ENCODE results near the gene EDNRA. TPM values are rescaled to one million over a fixed set of nuclear protein-coding genes. Genes with fewer than 3 reads are reported as not detected.

EDNRA gene
- total RNA-seq, 4 donors from 2014 or later: 12.7 to 25.5 (median 19.4) TPM

DNA sequence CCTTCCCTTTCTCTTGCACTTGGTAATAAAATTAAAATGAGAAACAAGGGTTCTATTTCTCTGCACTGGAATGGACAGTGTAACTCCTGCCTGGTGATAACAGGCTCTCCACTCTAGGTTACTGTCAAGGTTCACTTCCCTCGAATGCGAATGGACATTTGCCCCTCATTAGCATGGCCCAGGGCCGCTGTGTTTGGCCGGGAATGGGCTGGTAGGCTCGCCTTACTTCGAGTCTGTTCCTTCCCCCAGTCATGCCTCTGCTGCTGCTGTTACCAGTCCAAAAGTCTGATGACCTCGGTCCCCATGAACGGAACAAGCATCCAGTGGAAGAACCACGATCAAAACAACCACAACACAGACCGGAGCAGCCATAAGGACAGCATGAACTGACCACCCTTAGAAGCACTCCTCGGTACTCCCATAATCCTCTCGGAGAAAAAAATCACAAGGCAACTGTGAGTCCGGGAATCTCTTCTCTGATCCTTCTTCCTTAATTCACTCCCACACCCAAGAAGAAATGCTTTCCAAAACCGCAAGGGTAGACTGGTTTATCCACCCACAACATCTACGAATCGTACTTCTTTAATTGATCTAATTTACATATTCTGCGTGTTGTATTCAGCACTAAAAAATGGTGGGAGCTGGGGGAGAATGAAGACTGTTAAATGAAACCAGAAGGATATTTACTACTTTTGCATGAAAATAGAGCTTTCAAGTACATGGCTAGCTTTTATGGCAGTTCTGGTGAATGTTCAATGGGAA lies 61.5 kb downstream of the EDNRA start:
- TF ChIP-seq, protein P1, sequence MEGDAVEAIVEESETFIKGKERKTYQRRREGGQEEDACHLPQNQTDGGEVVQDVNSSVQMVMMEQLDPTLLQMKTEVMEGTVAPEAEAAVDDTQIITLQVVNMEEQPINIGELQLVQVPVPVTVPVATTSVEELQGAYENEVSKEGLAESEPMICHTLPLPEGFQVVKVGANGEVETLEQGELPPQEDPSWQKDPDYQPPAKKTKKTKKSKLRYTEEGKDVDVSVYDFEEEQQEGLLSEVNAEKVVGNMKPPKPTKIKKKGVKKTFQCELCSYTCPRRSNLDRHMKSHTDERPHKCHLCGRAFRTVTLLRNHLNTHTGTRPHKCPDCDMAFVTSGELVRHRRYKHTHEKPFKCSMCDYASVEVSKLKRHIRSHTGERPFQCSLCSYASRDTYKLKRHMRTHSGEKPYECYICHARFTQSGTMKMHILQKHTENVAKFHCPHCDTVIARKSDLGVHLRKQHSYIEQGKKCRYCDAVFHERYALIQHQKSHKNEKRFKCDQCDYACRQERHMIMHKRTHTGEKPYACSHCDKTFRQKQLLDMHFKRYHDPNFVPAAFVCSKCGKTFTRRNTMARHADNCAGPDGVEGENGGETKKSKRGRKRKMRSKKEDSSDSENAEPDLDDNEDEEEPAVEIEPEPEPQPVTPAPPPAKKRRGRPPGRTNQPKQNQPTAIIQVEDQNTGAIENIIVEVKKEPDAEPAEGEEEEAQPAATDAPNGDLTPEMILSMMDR (IDR thresholded peaks at IDR 0.05): no peak
- no peak for TF ChIP-seq EP300 (IDR thresholded peaks at IDR 0.05)
- no peak for DNase-seq (ENCODE audit: low spot score in 2 of 2)
- 86 to 90% methylated on average over 17 of the region's 17 CpGs for WGBS, 2 donors
- H3K27me3 ChIP-seq: no peaks in the 10 kb centered on the region
- H3K4me3 ChIP-seq: no peak overlapping the region
- no peaks in the 10 kb centered on the region for H3K36me3 ChIP-seq
- no peak overlapping the region for H3K27ac ChIP-seq
- no peaks in the 10 kb centered on the region for H3K9me3 ChIP-seq
- no peaks in the 10 kb centered on the region for H3K4me1 ChIP-seq

DNA sequence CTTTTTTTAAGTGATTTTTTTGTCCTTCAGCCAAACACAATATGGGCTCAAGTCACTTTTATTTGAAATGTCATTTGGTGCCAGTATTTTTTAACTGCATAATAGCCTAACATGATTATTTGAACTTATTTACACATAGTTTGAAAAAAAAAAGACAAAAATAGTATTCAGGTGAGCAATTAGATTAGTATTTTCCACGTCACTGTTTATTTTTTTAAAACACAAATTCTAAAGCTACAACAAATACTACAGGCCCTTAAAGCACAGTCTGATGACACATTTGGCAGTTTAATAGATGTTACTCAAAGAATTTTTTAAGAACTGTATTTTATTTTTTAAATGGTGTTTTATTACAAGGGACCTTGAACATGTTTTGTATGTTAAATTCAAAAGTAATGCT lies 62.1 kb downstream of the EDNRA start:
- no peaks in the 10 kb centered on the region for H3K4me1 ChIP-seq
- no peak overlapping the region for H3K4me3 ChIP-seq
- H3K27me3 ChIP-seq: no peaks in the 10 kb centered on the region
- no peaks in the 10 kb centered on the region for H3K36me3 ChIP-seq
- H3K9me3 ChIP-seq: no peaks in the 10 kb centered on the region
- no peak for TF ChIP-seq POLR2A (IDR thresholded peaks at IDR 0.05)
- TF ChIP-seq, protein P1 (IDR thresholded peaks at IDR 0.05): no peak
- TF ChIP-seq EP300 (IDR thresholded peaks at IDR 0.05): no peak
- H3K27ac ChIP-seq: no peak overlapping the region
- 51 to 54% methylated on average over 1 of the region's 1 CpG for WGBS, 2 donors
- no peak for DNase-seq (ENCODE audit: low spot score in 2 of 2)

DNA sequence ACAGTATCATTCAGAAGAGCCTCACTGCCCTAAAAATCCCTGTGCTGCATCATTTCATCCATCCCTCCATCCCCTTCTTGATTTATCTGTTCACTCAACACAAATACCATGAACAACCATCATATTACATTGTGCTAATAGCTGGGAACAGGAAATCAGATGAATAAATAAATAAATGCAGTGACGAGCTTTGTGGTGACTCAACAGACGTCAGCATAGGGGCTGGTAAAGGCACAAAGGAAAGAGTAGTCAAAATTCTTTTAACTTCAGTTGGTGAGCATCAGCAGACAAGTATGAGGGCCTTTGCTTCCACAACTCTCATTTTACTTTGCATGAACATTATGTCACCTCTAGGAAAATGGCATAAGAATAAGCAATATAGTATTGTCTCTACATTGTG lies 65.5 kb downstream of the EDNRA start:
- Histone ChIP-seq H3K27ac (no peak overlapping the region), H3K27me3 (no peaks in the 10 kb centered on the region), H3K4me1 (peaks cover 0 to 9% (median 0%) of the 10 kb centered on the region in 4 donors), H3K4me3 (no peak overlapping the region), H3K9me3 (no peaks in the 10 kb centered on the region), H3K36me3 (no peaks in the 10 kb centered on the region)
- WGBS, 2 donors: 51 to 67% methylated on average over 2 of the region's 2 CpGs
- TF ChIP-seq EP300 (IDR thresholded peaks at IDR 0.05): no peak
- TF ChIP-seq, protein P1 (IDR thresholded peaks at IDR 0.05): no peak
- TF ChIP-seq POLR2A (IDR thresholded peaks at IDR 0.05): no peak
- no peak for DNase-seq (ENCODE audit: low spot score in 2 of 2)

DNA sequence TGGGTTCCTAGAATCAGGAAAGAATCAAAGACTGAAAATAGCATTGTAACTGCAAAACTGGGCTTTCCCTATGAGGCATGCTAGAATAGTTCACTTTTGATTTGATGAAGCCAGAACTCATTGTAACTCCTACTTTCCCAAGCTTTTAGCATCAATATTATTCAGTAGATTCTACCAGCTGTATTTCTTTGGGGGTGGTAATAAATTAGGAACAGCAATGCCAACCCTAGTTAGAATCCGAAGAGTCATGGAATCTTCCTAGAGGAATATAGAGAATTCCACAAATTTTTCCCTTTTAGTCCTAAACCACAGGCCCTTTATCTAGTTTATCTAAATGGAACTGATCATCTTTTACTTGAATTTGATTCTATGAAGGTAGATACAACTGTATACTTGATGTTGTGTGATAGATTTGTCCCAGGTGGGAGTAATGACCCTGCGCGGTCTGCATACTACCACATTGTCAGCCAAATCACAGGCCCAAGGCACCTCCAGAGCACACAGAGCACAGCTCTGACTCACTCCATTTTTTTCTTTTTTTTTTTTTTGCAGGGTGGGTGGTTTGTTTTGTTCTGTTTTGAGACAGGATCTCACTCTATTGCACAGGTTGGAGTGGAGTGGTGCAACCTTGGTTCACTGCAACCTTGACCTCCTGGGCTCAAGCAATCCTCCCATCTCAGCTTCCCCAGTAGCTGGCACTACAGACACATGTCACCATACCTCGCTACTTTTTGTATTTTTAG lies 66.6 kb downstream of the EDNRA start:
- H3K9me3 ChIP-seq: peaks cover 0 to 2% (median 0%) of the 10 kb centered on the region in 4 donors
- 72 to 80% methylated on average over 4 of the region's 4 CpGs for WGBS, 2 donors
- H3K36me3 ChIP-seq: no peaks in the 10 kb centered on the region
- H3K4me1 ChIP-seq: peaks cover 0 to 9% (median 0%) of the 10 kb centered on the region in 4 donors
- H3K27ac ChIP-seq: no peak overlapping the region
- TF ChIP-seq, protein P1 (IDR thresholded peaks at IDR 0.05): no peak
- TF ChIP-seq POLR2A (IDR thresholded peaks at IDR 0.05) (no peak), EP300 (IDR thresholded peaks at IDR 0.05) (no peak)
- H3K4me3 ChIP-seq: no peak overlapping the region
- no peaks in the 10 kb centered on the region for H3K27me3 ChIP-seq
- DNase-seq (ENCODE audit: low spot score in 2 of 2): no peak

DNA sequence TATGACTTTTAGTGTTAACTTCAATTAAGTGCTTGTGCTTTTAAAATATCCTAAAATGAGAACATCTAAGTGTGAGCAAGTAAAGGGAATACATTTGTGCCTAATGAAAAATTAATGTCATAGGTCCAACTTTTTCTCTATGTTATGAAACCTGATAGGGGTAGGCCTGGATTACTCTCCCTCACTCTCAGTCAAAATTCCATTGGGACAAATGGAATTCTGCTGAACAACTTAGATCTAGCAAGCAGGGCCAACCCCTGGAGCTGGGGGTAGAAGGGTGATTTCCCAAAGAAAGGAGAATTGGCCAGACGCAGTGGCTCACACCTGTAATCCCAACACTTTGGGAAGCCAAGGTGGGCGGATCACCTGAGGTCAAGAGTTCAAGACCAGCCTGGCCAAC lies 67.4 kb downstream of the EDNRA start:
- DNase-seq (ENCODE audit: low spot score in 2 of 2): no peak
- H3K9me3 ChIP-seq: peaks cover 0 to 7% (median 0%) of the 10 kb centered on the region in 4 donors
- H3K36me3 ChIP-seq: no peaks in the 10 kb centered on the region
- no peak overlapping the region for H3K4me3 ChIP-seq
- no peaks in the 10 kb centered on the region for H3K27me3 ChIP-seq
- no peak overlapping the region for H3K27ac ChIP-seq
- 90 to 91% methylated on average over 2 of the region's 2 CpGs for WGBS, 2 donors
- H3K4me1 ChIP-seq: peaks cover 0 to 9% (median 0%) of the 10 kb centered on the region in 4 donors
- TF ChIP-seq, protein P1 (IDR thresholded peaks at IDR 0.05): no peak
- TF ChIP-seq POLR2A (IDR thresholded peaks at IDR 0.05) (no peak), EP300 (IDR thresholded peaks at IDR 0.05) (no peak)
